Thyroid gland (tissue), 4 donors: ENCODE measurements around the gene CD3D.

Source experiments
- POLR2A ChIP-seq, 2 donors: fragments of 450-650 bp; IDR thresholded peaks; one replicate each; pipeline ENCODE4 v1.6.1; 2017; ENCODE audit warnings: antibody characterized with exemption in 2 of 2, mild to moderate bottlenecking in 2 of 2, moderate library complexity in 1 of 2
- TF ChIP-seq, protein P1 (sequence below), 6 experiments: fragments of 200-600 bp in 3 of 6; fragments of 450-650 bp in 3 of 6; sonication (generic) in 3 of 6; IDR thresholded peaks; one replicate each; pipeline ENCODE4 v1.5.1; 2016 to 2019; ENCODE audit warnings: antibody characterized with exemption in 6 of 6, mild to moderate bottlenecking in 2 of 6, inconsistent platforms in 1 of 6, moderate library complexity in 1 of 6

DNA sequence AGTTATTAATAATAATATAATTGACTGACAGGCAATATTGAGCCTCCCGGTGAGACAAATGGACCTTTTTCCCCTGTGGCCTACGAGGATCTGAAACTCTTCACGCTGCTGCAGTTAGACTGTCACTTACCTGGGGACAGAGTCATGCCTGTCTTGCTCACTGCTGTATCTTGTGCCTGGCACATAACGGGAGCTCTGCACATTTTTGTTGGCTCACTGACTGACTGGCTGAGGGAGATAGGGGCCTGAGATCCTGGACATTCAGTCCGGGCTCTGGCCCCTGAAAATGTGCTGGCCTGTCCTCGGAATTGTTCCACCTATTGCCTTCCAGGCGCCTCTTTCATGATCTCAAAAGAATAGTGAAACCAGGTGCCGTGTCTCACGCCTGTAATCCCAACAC, 743 bp upstream of the CD3D start:
- TF ChIP-seq, protein P1, sequence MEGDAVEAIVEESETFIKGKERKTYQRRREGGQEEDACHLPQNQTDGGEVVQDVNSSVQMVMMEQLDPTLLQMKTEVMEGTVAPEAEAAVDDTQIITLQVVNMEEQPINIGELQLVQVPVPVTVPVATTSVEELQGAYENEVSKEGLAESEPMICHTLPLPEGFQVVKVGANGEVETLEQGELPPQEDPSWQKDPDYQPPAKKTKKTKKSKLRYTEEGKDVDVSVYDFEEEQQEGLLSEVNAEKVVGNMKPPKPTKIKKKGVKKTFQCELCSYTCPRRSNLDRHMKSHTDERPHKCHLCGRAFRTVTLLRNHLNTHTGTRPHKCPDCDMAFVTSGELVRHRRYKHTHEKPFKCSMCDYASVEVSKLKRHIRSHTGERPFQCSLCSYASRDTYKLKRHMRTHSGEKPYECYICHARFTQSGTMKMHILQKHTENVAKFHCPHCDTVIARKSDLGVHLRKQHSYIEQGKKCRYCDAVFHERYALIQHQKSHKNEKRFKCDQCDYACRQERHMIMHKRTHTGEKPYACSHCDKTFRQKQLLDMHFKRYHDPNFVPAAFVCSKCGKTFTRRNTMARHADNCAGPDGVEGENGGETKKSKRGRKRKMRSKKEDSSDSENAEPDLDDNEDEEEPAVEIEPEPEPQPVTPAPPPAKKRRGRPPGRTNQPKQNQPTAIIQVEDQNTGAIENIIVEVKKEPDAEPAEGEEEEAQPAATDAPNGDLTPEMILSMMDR (IDR thresholded peaks at IDR 0.05) = no peak
- TF ChIP-seq POLR2A (IDR thresholded peaks at IDR 0.05) = no peak
